Osteoblast (primary cell): Measurements from ENCODE around the gene RIT1. TPM values are rescaled to one million over a fixed set of nuclear protein-coding genes. Genes with fewer than 3 reads are reported as not detected.
A peak's percentile ranks its signal among the peaks of the same experiment; 100 is the strongest.

Experiments used
- DNase-seq: peaks from one replicate; pipeline ENCODE4 v3.0.0; 2011; ENCODE audit warnings: low spot score, mixed read lengths; ENCODE audit not compliant: insufficient read length; ENCODE audit errors: missing footprints
- H2AFZ ChIP-seq: 2 replicates; pipeline ENCODE4 v1.6.0; 2011; ENCODE audit warnings: mild to moderate bottlenecking, low read length
- H3K27ac ChIP-seq: 2 replicates; pipeline ENCODE4 v1.5.1; 2011; ENCODE audit warnings: mild to moderate bottlenecking, low read depth, low read length, moderate library complexity
- H3K27me3 ChIP-seq: 2 replicates; pipeline ENCODE4 v1.6.0; 2012; ENCODE audit warnings: mild to moderate bottlenecking, control low read depth, inconsistent platforms, low read length, moderate library complexity; ENCODE audit not compliant: insufficient read depth
- H3K36me3 ChIP-seq: 2 replicates; pipeline ENCODE4 v1.5.1; 2011; ENCODE audit warnings: mild to moderate bottlenecking, low read length, control low read depth, moderate library complexity; ENCODE audit not compliant: insufficient read depth
- H3K4me1 ChIP-seq: 2 replicates; pipeline ENCODE4 v1.5.1; 2011; ENCODE audit warnings: mild to moderate bottlenecking, low read length, control low read depth, moderate library complexity; ENCODE audit not compliant: insufficient read depth
- H3K4me2 ChIP-seq: 2 replicates; pipeline ENCODE4 v1.6.0; 2011; ENCODE audit warnings: mild to moderate bottlenecking, low read length; ENCODE audit not compliant: insufficient read depth
- H3K4me3 ChIP-seq: fragments of 200-600 bp; sonication (generic); 3 replicates; pipeline ENCODE4 v1.5.1; 2012; ENCODE audit warnings: mild to moderate bottlenecking, low read length, inconsistent platforms; ENCODE audit not compliant: insufficient read depth
- H3K79me2 ChIP-seq: 2 replicates; pipeline ENCODE4 v1.6.0; 2012; ENCODE audit warnings: mild to moderate bottlenecking, low read length, control low read depth, inconsistent platforms; ENCODE audit not compliant: insufficient read depth
- H3K9me3 ChIP-seq: 2 replicates; pipeline ENCODE4 v1.5.1; 2011; ENCODE audit warnings: low read depth, low read length, control low read depth
- H4K20me1 ChIP-seq: 2 replicates; pipeline ENCODE4 v1.6.0; 2012; ENCODE audit warnings: mild to moderate bottlenecking, low read length, control low read depth; ENCODE audit not compliant: insufficient read depth
- CTCF ChIP-seq: IDR thresholded peaks from 2 replicates; pipeline ENCODE4 v1.5.1; 2011; ENCODE audit warnings: mild to moderate bottlenecking, low read depth, low read length, moderate library complexity; ENCODE audit errors: extremely low read depth
- total RNA-seq: library from RNA; depleted of rRNA; stranded (reverse); fragments of >200 nt; gene quantifications from 2 replicates; pipeline ENCODE4 v1.2.3, GENCODE V29; 2012

Gene RIT1
- total RNA-seq, 1 donor: 36.9 TPM

- Histone ChIP-seq H3K4me2 (no peak overlapping the region), H3K4me1 (no peaks in the 10 kb centered on the region), H3K36me3 (peaks cover 76% of the 10 kb centered on the region), H4K20me1 (peaks cover 9% of the 10 kb centered on the region), H3K4me3 (no peak overlapping the region), H3K27ac (no peak overlapping the region), H3K9me3 (no peaks in the 10 kb centered on the region), H3K27me3 (no peaks in the 10 kb centered on the region), H2AFZ (no peak overlapping the region), H3K79me2 (peaks cover 3% of the 10 kb centered on the region)
- no peak for TF ChIP-seq CTCF
- peak; percentile 36 for DNase-seq
Observed at GRCh38 chr1:155952505-155952890, 41.3 kb upstream of the RIT1 start.

- H3K27ac ChIP-seq: no peak overlapping the region
Observed at GRCh38 chr1:155951753-155952504, 40.8 kb upstream of the RIT1 start.

GRCh38 chr1:155950829-155951228 lies 39.7 kb upstream of the RIT1 start:
- no peaks in the 10 kb centered on the region for H3K79me2 ChIP-seq
- H3K4me2 ChIP-seq: no peak overlapping the region
- H3K4me1 ChIP-seq: no peaks in the 10 kb centered on the region
- no peak for DNase-seq
- no peak for TF ChIP-seq CTCF
- H2AFZ ChIP-seq: no peak overlapping the region
- no peak overlapping the region for H3K27ac ChIP-seq
- H3K4me3 ChIP-seq: no peak overlapping the region
- H3K9me3 ChIP-seq: no peaks in the 10 kb centered on the region
- peaks cover 18% of the 10 kb centered on the region for H4K20me1 ChIP-seq
- no peaks in the 10 kb centered on the region for H3K27me3 ChIP-seq
- peaks cover 85% of the 10 kb centered on the region for H3K36me3 ChIP-seq

More at GRCh38 chr1:155951753-155952504, 40.8 kb upstream of the RIT1 start:
- Histone ChIP-seq H3K9me3 (no peaks in the 10 kb centered on the region), H3K4me3 (no peak overlapping the region), H3K27me3 (no peaks in the 10 kb centered on the region), H3K36me3 (peaks cover 76% of the 10 kb centered on the region), H2AFZ (no peak overlapping the region), H3K4me1 (no peaks in the 10 kb centered on the region), H4K20me1 (peaks cover 9% of the 10 kb centered on the region), H3K79me2 (no peaks in the 10 kb centered on the region), H3K4me2 (no peak overlapping the region)
- DNase-seq: no peak
- no peak for TF ChIP-seq CTCF

GRCh38 chr1:155947741-155948140 lies 36.6 kb upstream of the RIT1 start:
- H3K4me2 ChIP-seq: no peak overlapping the region
- H3K4me3 ChIP-seq: no peak overlapping the region
- H2AFZ ChIP-seq: no peak overlapping the region

More at GRCh38 chr1:155947741-155948140, 36.6 kb upstream of the RIT1 start:
- H3K9me3 ChIP-seq: no peaks in the 10 kb centered on the region
- no peak for TF ChIP-seq CTCF
- H3K27ac ChIP-seq: no peak overlapping the region
- H4K20me1 ChIP-seq: peaks cover 18% of the 10 kb centered on the region
- no peaks in the 10 kb centered on the region for H3K27me3 ChIP-seq
- H3K36me3 ChIP-seq: peaks cover 59% of the 10 kb centered on the region
- H3K79me2 ChIP-seq: no peaks in the 10 kb centered on the region
- peak; percentile 78 for DNase-seq
- no peaks in the 10 kb centered on the region for H3K4me1 ChIP-seq
